ENCODE measurements around the gene ZNF526.

GRCh38 chr19:42208612-42209011 lies 11.5 kb upstream of the ZNF526 start:
- TF ChIP-seq, protein P1, sequence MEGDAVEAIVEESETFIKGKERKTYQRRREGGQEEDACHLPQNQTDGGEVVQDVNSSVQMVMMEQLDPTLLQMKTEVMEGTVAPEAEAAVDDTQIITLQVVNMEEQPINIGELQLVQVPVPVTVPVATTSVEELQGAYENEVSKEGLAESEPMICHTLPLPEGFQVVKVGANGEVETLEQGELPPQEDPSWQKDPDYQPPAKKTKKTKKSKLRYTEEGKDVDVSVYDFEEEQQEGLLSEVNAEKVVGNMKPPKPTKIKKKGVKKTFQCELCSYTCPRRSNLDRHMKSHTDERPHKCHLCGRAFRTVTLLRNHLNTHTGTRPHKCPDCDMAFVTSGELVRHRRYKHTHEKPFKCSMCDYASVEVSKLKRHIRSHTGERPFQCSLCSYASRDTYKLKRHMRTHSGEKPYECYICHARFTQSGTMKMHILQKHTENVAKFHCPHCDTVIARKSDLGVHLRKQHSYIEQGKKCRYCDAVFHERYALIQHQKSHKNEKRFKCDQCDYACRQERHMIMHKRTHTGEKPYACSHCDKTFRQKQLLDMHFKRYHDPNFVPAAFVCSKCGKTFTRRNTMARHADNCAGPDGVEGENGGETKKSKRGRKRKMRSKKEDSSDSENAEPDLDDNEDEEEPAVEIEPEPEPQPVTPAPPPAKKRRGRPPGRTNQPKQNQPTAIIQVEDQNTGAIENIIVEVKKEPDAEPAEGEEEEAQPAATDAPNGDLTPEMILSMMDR (conservative IDR thresholded peaks at IDR 0.05): no peak
- TF ChIP-seq ZFX (IDR thresholded peaks at IDR 0.05): no peak
